Measurements from ENCODE around the gene RAB33A.

DNA sequence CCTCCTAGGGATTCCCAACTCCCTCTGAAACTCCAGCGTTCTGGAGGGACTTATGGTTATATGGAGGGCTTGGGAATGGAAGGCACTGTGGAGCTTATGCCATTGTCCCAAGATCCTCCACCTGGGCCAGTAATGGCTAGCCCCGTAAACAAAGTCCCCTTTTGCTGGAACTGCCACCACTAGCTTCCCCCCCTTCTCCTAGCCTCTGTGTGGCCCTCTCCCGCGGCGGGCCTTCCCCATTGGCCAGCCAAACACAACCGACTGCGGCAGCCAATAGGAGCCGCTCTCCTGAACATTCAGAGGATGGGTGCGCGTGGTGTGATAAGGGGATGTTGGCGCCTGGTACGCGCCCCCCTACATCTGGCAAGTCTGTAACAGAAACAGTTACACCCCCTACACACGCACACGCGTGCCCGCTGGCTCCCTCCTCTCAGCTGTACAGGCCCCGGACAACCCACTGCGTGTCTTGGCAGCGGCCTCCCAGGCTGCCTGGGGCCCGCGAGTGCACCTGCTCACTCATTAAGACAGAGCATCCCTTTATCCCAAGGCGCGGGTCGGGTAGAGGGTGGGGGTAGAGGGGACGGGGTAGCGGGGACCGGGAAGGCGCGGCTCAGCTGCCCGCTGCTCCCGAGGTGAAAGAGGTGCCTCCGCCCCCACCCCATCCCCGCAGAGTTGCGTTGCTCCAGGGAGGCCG is 863 bp upstream of the RAB33A start:
- TF ChIP-seq, protein P1, sequence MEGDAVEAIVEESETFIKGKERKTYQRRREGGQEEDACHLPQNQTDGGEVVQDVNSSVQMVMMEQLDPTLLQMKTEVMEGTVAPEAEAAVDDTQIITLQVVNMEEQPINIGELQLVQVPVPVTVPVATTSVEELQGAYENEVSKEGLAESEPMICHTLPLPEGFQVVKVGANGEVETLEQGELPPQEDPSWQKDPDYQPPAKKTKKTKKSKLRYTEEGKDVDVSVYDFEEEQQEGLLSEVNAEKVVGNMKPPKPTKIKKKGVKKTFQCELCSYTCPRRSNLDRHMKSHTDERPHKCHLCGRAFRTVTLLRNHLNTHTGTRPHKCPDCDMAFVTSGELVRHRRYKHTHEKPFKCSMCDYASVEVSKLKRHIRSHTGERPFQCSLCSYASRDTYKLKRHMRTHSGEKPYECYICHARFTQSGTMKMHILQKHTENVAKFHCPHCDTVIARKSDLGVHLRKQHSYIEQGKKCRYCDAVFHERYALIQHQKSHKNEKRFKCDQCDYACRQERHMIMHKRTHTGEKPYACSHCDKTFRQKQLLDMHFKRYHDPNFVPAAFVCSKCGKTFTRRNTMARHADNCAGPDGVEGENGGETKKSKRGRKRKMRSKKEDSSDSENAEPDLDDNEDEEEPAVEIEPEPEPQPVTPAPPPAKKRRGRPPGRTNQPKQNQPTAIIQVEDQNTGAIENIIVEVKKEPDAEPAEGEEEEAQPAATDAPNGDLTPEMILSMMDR (IDR thresholded peaks at IDR 0.05): no peak
- TF ChIP-seq POLR2A (IDR thresholded peaks at IDR 0.05): no peak

All from thyroid gland (tissue), 4 donors.